NK-92 (cell line): ENCODE data around the gene AXDND1.

Source experiments
- DNase-seq: peaks from one replicate; lab custom pipeline; 2025; ENCODE audit not compliant: unreplicated experiment; lab: John Stamatoyannopoulos, UW

Gene AXDND1

GRCh38 chr1:179554427-179554826 lies 188.7 kb downstream of the AXDND1 start:
- DNase-seq, result no peak

GRCh38 chr1:179558078-179558477 lies 192.3 kb downstream of the AXDND1 start:
- no peak for DNase-seq

GRCh38 chr1:179575497-179576314 lies 209.9 kb downstream of the AXDND1 start, which contains the start of gene NPHS2:
Gene NPHS2 (minus strand): TSS chr1:179575948. CDS start chr1:179575864, 84 bp downstream.
- no peak for DNase-seq

- no peak for DNase-seq
Measured at GRCh38 chr1:179576509-179576908, 210.7 kb downstream of the AXDND1 start.

- no peak for DNase-seq
Measured at GRCh38 chr1:179583771-179584320, 218.1 kb downstream of the AXDND1 start.

GRCh38 chr1:179586107-179586823 lies 220.5 kb downstream of the AXDND1 start:
- DNase-seq, result no peak

- DNase-seq, result no peak
Measured at GRCh38 chr1:179587336-179587735, 221.6 kb downstream of the AXDND1 start.

- DNase-seq, result no peak
Measured at GRCh38 chr1:179588425-179589024, 222.8 kb downstream of the AXDND1 start.

- no peak for DNase-seq
Measured at GRCh38 chr1:179589509-179589908, 223.7 kb downstream of the AXDND1 start.

GRCh38 chr1:179590671-179591070 lies 224.9 kb downstream of the AXDND1 start:
- DNase-seq, result no peak

- DNase-seq, result no peak
Measured at GRCh38 chr1:179591253-179591591, 225.5 kb downstream of the AXDND1 start.

GRCh38 chr1:179591592-179592580 lies 226.1 kb downstream of the AXDND1 start, which contains the start of gene TDRD5:
Gene TDRD5 (plus strand): TSS chr1:179591832. CDS start chr1:179592616, 784 bp downstream.
- DNase-seq, result no peak

GRCh38 chr1:179598631-179599030 lies 232.9 kb downstream of the AXDND1 start:
- no peak for DNase-seq

- no peak for DNase-seq
Measured at GRCh38 chr1:179599623-179600249, 234.0 kb downstream of the AXDND1 start.

GRCh38 chr1:179601093-179601492 lies 235.3 kb downstream of the AXDND1 start:
- no peak for DNase-seq
